ENCODE results near the gene NSG2.

The NSG2 gene

DNA sequence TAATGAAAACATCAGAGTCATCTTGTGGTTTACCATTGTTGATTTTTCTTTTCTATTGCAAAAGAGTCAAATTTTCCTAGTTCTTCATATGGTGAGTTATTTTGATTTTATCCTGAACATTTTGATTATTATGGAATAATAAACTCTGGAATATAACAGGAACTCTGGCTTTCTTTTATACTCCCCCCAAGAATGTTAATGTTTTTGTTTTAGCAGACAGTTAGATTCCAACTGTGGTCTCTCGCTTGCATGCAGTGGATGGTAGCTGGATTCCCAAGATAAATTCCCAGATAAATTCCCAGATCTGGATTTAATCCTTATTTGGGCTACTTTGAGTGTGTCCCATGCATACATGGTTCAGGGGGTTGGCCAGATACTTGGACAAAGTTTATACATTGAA lies 109.8 kb downstream of the NSG2 start:
- DNase-seq: no peak

DNA sequence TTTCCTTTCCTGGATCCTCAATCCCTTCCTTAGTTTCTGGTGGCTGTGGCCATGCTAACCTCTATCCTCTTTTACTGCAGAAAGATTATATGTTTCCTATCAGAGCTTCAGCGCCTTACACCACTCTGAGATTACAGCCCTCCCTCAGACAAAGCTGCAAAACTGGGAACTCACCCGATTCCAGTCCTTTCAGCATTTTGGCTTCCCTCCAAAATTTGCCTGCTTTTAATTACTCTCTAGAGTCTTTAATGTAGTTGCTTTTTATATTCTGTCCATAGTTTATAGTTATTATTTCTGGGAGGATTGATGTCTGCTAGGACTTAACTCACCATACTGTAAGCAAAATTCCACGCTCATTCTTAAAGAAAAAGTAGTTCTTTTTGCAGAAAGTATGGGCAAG lies 110.2 kb downstream of the NSG2 start:
- DNase-seq: no peak

DNA sequence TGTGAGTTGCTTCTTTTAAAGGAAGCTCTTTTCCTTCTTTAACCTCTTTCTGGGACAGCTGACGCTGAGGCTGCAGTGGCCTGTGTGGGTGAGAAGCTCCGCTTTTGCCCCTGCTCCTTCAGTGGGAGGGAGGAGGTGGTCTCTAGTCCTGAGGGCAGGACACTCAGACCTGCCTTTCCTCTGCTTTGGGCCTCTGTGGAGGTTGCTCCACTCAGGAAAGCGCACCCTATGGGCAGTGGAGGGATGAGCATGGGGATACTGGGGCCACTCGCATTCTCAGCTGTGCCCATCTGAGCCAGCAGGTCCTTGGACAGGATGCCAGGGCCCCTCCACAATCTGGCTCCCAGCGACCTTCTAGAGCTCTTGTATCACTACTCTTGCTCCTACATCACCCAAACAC lies 111.5 kb downstream of the NSG2 start:
- DNase-seq: no peak
